ENCODE results near the gene SYPL1.

The SYPL1 gene

DNA sequence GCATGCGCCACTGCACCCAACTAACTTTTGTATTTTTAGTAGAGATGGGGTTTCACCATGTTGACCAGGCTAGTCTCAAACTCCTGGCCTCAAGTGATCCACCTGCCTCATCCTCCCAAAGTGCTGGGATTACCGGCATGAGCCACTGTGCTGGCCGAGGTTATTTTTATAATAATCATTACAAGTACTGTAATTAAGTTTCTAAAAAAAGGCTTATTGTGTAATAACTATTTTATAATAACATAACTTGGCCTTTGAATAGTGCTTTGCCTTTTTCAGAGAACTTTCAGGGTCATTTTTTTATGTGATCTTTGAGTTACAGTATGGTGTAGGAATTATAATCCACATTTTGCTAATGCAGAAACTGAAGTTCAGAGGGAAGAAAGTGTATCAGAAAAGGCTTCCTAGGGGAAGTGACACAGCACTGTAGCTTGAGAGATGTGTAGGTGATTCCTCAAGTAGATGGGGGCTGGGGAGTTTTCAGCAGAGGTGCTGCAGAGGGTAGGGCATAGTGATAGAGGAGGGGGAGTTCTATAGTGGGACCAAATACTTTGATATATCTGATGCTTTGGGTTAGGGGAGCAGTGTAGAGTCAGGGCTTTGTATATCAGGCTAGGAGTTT is 9.2 kb upstream of the SYPL1 start:
- DNase-seq = no peak

DNA sequence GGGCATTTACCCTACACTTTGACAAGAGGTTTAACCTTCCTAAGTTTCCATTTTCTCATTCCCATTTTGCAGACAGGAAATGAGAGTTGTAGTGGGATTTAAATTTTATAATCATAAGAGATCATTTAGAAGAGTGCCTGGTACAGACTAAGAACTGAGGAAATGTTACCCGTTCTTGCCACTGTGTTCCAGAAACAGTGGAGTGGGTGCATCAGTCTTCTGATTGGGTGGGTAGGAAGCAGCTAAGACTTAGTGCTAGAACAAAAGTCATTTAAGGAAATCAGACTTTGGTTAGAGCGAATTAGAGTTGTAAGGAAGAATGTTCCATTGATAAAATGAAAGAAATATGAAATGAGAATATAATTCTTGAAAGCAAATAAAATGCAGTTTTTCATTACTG is 8.4 kb upstream of the SYPL1 start:
- no peak for DNase-seq

DNA sequence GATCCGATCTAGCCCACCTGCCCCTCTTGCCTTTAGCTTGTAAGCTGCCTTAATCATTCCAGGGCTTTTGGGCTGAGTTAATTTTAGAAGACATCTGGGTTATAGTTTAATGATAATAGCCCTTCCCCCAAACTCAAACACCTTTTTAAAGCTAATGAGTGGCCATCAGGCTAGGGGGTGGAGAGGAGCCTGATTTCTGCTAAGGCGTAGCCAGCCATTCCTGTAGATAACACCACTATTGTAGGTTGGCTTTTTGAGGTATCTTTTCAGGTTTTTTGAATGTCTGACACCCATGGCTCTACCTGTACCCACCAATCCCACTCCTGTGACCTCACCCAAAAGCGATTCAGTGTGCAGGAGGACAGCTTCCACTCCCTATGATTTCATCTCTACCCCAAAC is 7.6 kb upstream of the SYPL1 start:
- no peak for DNase-seq

DNA sequence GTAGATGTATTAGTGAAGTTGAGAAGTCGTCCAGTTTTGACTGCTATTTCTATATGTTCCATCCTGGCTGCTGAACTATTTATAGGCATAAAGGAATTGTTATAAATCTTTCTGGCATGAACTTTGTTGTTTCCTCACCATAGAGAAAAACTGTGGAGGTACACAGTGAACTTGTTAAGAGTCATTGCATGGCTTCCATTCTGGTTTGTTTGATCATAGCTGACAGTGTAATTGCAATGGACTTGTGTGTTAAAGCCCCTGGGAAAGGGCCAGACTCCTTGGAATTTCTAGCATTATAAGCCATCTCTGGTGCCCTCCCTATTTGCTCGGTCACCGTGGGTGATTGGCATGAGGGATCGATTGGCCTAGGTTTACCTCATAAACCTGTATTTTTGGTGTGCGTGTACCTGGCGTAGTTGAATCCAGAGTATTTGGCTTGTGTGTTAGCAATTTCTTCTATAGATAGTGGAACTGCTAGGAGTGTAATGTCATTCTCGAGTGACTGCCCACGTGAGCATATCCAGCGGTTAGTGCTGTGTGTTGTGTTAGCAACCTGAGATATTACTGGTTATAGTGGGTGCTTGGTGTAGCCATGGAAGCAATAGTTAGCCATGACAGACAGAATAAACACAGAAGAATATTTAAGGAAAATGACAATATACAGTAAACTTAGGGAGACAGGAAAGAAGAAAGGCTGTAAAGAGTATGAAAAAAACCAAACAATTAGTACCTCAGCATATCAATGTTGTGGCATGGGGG is 5.9 kb upstream of the SYPL1 start:
- no peak for DNase-seq

DNA sequence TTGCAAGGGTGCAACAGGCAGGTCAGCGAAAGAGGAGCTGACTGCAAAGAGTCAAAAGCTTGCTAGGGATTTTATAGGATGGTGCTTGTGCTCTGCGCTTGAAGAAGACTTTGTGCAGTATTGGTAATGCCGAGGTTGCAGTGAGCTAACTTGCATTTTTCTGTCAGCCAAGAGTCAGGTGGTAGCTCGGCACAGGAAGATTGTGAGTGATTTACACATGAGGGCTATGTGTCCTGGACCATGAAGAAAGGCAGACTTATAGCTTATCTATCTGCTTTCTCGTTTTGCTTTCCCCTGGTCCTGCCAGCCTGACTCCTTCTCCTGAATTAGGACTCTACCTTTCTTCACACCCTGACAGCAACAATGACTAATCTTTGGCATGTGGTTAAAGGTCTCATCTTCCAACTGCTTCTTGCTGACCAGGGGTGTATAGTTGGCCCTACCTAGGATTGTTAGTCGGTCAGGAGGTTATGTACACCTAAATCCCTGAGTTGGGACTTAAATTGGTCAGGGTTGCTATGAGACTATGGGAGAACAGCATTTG is 4.1 kb upstream of the SYPL1 start:
- DNase-seq = no peak

DNA sequence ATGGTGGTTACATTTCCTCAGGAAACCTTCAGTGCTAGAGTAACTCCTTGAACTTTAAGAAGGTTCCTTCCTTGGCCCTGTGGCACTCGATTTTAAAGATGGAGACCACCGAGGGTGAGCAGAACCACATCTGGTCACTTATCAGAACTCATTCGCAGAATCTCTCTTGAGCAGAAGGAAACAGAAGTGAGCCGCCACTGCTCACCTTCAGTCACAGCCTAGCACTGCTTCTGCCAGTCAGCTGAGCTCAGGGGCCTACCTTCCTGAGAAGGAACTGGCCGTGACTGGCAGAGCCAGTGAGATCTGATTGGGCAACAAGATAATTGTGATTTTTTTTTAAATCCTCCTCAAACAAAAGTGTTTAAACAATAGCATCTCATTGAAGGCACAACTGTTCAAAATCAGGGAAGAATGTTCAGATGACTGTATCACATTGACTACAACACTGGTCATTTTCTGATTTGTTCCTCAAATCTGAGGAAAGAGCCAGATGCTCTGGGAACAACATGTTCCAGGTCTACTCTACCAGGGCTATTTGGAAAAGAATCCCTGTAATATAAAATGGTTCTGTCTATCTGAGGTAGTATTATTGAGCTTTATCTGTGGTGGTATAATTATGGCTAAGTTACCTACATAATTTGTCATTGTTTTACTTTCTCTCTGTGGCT is 2.7 kb upstream of the SYPL1 start:
- DNase-seq = peak; percentile 55

DNA sequence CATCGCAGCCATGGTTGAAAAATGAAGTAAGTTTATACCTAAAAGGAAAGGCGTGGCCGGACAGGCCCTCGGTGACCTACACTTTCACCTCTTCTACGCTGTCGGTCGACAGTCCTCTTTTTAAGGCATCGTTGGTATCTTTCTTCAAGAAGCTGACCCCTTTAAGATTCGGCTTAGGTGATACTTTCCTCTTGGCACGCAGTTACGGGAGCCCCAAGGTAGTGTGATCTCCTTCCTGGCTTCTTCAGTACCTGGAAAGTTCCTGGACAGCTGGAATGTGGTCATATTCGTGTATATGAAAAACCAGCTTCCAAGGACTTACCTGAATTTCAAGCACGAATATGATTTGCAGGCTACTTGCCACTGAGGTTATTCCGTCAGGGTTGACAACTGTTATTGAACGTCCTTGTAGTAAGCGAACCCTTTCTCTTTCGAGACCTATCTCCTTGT is 885 bp upstream of the SYPL1 start:
- peak; percentile 8 for DNase-seq

DNA sequence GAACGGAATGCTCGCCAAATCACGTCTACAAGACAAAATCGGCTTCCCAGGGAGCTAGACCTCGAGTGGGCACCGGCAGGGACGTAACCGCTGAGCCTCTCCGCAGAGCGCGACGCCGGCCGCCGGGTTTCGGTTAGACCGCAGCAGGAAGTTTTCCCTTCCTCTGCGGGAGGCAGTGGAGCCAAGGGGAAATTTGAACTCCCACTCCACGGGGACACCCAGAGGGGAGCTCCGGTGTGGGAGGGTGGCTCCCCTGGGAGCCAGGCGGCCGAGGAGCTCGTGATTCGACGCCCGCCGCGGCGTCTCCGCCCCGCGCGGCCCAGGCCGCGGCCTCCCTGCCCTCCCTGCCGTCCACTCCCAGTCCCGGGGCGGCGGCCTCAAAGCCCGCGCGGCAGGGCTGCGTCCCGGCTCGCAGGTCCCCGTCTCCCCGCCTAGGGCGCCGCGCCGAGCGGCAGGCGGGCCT is 426 bp downstream of the SYPL1 start:
- DNase-seq = no peak

DNA sequence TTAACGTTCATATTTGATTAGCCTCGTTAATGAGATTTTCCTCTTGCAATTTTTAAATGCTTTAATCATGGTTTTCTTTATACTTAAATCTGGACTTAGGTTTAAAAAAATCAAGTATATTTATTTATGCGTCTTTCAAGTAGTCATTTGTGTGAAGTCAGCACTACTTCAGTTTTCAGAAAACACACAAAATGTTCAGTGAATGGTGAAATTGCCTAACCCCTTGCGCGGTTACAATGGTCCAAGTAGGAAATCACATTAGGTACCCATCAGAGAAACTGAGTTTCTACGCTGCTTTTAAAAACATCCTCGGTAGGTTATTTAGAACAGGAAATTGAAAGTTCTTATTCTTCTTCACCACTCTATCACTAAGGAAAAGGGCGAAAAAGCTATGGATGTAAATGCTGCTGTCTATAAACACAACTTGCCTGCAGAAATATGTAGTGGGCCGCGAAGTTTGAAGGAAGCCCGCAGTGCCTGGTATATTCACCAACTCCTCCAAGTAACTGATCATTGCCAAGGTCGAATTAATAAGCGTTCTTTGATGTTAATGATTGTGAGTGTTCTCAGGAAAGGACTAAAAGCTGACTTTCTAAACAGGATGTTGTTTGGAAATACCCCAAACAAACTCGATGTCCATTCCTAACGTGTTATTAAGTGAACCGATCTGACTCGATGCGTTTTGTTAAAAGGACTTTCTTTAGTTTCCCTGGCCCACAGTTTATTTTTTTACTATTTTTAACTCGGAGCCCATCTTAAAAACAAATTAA is 1.0 kb downstream of the SYPL1 start:
- peak; percentile 12 for DNase-seq

DNA sequence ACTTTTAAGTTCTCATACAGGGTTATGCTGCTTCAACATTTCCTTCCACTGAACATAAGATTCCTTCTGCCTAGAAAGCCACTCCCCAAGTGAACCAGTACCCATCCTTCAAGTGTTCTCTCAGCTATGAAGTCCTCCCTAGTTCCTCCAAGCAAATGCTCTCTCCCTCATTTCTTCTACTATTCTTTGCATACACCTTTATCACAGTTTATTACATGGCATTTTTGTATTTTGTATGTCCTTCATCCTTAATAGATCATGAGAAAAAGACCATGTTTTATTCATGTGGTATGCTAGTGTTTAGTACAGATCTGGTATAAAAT is 1.9 kb downstream of the SYPL1 start:
- DNase-seq = no peak

DNA sequence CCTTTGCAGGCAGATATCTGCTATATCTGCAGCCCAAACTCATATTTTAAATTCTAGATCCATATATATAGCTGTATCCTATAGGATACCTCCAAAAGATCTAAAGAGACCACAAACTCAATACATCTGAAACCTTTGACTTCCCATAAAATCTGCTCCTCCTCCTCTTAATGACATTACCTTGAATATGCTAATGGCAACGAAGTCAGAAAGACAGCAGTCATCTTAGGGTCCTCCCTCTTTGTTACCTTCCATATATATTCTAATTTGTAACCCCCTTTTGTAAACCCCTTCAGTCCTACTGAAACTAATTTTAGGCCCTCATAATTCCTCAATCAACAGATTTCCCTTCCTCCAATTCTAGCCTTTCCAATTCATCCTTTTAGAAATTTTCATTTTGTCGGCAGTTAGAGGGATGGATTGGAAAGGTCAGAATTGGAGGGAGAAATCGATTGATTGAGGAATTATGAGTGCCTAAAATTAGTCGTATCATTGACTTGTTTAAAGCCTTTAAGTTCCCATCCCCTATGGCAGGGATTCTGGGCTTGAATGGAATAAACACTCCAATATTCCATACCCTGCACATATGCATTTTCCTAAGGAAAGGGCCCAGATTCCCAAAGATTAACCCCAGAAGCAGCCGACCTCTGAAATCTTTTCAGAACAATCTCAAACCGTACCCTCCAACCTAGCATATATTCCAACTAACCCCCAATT is 2.4 kb downstream of the SYPL1 start:
- no peak for DNase-seq

DNA sequence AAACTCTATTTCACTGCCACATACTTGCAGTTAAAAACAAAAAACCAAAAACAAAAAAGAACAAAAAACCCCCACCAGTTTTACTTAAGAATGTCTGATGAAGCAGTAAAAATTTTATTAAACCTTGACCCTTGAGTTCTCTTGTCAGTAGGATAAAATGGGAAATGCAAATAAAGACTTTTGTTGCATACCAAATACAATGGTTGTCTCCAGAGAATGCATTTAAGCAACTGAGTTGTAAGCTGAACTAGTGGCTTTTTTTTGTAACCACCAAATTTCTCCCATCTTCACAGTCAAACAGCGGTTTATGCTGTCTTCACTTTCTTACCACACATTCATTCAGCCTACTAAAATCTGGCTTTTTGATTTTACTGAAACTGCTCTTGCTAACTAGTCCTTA is 3.1 kb downstream of the SYPL1 start:
- no peak for DNase-seq

DNA sequence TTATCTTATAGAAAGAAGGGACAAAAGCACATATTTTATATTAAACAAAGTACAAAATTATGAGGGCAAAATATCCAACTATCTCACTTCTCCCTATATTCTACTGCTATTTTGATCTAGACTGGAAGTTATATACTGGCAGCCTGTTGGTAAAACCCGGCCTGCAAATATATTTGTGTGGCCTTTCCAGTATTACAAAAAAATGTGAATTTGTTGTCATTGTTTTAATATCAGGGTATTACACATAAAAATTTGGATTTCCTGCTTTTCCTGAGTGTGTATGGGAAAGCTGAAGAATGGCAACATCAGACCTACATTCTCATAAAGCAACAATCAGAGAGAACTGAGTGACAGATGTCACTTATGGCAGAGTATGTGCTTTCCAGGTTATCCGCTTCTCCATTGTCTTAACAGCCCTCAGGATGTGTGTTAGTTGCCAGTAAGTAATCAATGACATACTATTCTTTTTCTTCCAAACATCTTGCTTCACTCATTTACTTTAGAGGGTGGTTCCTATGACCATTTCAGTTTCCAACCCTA is 7.3 kb downstream of the SYPL1 start:
- no peak for DNase-seq

DNA sequence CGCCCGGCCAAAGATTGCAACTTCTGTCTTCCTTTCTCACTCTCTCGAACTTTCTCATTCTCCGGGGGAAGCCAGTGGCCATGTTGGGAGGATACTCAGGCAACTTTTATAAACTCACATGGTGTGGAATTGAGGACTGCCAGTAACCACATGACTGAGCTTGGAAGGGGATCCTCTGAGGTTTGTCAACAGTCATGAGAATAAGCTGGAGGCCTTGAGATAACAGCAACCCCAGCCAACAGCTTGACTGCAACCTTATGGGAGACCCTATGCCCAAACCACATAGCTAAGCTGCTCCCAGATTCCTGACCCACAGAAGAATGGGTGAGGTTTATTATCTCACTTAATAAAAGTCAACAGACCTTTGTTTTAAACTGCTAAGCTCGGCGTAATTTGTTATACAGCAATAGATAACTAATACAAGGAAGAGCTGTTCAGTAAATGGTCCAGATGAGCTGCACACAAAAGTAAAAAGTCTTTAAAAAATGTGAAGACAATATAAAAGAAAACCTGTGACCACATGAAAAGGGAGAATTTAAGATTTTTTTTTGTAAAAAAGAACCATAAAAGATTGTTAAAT is 9.6 kb downstream of the SYPL1 start:
- no peak for DNase-seq

DNA sequence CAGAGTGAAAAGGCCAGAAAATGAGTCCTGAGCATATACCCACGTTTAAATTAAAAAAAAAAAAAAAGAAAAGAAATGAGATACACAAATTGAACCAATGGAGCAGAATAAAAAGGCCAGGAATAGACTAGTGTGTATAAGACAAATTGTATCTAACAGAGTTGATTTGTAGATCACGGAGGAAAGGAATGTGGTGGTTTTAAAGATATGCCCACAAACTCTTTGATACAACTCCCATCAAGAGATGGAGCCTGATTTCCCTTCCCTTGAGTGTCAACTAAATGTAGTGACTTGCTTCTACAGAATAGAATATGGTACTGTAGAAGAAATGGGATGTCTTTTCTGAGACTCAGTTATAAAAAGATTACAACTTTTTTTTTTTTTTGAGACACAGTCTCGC is 10.4 kb downstream of the SYPL1 start:
- no peak for DNase-seq

DNA sequence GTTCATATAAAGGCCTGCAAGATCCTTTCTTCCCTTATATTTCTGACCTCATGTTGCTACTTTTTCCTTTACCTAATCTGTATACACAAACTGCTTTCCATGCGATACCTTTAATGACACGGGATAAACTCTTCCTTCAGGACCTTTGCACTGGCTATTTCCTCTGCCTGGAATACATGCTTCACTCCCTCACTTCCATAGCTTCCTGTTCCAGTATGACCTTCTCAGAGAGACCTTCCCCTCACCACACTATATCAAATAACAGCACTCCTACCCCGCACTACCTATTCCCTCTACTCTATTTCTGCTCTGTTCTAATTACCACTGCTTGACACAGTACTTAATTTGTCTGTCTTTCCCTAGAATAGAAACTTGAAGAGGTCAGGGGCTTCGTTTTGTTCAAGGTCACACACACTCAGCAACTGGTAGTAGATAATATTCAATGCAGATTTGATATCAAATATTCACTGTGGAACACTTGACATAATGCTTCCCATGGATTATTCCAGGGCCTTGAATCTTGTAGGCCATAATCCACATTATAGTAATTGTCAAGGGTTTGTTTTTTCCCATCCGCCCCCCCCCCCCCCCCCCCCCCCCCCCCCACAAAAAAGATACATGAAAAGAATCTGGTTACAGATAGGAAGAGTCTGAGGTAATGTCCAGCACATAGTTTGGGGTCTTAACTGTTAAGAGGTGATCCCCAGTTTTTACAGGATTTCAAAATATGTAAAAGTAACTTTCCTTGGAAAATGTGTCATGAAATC is 11.1 kb downstream of the SYPL1 start:
- DNase-seq = no peak

DNA sequence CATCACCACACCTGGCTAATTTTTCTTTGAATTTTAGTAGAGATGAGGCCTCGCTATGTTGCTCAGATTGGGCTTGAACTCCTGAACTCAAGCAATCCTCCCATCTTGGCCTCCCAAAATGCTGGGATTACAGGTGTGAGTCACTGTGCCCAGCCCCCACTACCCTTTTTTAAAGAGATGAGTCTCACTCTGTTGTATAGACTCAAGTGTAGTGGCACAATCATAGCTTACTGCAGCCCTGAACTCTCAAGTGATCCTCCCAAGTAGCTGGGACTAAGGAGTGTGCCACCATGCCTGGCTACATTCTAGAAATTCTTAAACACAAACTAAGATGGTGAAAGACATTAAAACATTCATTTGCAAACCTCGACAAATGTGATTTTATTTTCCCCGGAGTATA is 12.6 kb downstream of the SYPL1 start:
- no peak for DNase-seq

DNA sequence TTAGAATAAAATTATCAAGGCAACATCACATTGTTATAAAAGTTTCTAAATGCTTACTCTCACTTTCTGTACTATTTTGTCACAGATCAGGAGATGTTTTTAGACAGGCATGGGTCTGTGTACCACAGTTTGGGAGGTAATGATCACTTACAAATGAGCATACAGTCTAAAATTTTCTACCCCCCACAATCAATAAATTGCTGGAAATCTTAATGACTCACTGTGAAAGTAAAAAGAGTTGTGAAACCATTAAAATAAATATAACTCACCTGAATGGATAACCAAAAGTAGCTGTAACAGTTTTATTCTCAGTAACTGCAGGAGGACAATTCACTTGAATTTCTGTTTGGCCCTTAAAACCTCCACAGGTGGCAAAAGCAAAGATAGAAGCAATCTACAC is 13.2 kb downstream of the SYPL1 start:
- no peak for DNase-seq

DNA sequence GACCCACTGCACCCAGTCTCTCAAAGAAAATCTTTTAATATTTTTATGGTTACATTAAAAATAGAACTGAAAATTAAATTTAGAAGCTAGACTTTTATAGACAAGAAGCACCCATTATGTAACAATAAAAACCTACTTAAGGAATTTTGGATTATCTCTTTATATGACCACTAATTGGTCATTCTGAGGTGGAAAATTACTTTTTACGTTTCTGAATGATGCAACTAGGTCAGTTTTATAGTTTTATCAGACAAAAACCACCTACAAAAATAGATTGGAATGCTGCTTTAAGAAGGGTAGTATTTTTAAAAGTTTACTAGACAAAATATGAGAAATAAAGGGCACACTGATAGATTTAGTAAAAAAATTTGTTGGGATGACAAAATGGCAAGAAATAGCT is 16.5 kb downstream of the SYPL1 start:
- DNase-seq = no peak

DNA sequence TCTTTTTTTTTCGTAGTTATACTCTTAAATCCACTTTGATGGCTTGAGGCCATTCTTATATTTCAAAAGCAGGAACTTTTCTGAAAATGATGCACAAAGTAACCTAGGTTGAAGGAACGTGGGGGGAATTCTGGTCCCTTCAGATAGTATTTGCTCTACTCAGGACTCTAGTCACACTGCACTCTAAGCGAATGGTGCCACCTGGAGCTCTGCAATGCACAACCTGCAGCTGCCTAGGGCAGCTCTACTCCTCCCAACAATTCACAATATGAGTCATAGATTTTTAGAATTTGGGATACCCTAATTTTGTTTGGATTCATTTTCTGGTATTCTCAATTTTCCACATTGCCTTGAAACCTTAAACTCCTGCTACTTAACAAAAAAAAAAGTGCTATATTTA is 17.3 kb downstream of the SYPL1 start:
- no peak for DNase-seq

DNA sequence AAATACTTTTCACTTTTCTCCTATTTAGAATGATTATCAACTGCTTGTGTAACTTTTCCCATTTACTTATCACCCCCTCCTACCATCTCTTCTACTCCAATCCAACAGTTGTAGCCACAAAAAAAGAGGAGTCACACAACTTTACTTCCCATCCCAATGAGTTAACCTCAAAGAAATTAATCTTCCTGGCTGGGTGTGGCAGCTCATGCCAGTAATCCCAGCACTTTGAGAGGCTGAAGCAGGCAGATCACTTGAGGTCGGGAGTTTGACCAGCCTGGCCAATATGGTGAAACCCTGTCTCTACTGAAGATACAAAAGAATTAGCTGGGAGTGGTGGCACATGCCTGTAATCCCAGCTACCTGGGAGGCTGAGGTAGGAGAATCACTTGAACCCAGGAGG is 19.9 kb downstream of the SYPL1 start:
- DNase-seq = no peak

All from CD4-positive, alpha-beta T cell treated with Interleukin-17A for 4 hours (primary cell).